DMS79 (cell line): Measurements from ENCODE around the gene CEP68.
A peak's percentile ranks its signal among the peaks of the same experiment; 100 is the strongest.
"Not testable (repeated sequence)": the region's sequence is repeated elsewhere in the genome, so short reads cannot be mapped to it uniquely, and the experiment has no call there.

Experiments used
- DNase-seq: peaks from one replicate; lab custom pipeline; 2025; lab: John Stamatoyannopoulos, UW

Gene CEP68

GRCh38 chr2:65056215-65057053, at the start of gene CEP68:
CEP68 (plus strand) TSS chr2:65056416; CDS start chr2:65069445, 13,029 bp downstream.
- peak; percentile 95 for DNase-seq

DNA sequence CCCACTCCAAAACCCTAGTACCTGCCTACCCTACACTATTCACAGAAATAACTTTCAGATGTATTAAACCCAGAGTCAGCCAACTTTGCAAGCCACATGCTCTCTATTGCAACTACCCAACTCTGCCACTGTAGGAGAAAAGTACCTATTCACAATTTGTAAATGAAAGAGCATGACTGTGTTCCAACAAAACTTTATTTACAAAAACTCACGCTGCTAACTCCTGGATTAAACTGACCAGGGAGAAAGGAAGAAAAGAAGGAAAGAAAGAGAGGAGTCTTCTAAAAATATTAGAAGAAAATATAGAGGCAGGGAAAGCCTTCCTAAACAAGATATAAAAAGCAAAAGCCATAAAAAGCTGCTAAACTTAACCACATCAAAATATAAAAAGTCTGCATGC, 42.4 kb upstream of the CEP68 start:
- DNase-seq = no peak

GRCh38 chr2:65015731-65016130, 40.5 kb upstream of the CEP68 start:
- no peak for DNase-seq

DNA sequence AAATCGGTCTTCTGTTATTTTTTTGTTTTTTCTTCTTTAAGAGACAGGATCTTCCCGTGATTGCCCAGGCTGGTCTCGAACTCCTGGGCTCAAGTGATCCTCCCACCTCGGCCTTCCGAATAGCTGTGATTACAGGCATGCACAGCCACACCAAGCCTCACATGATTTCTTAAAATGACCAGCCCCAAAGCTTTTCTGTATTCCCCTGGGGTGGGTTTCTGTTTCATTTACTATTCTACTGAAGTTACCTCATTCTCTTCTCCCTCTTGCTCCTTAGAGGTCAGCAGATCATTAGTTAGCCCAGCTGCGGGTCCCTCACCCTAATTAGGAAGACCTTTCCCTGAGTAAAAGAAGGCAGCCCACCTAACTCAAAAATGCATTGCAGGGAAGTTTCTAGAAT, 39.4 kb upstream of the CEP68 start:
- no peak for DNase-seq

DNA sequence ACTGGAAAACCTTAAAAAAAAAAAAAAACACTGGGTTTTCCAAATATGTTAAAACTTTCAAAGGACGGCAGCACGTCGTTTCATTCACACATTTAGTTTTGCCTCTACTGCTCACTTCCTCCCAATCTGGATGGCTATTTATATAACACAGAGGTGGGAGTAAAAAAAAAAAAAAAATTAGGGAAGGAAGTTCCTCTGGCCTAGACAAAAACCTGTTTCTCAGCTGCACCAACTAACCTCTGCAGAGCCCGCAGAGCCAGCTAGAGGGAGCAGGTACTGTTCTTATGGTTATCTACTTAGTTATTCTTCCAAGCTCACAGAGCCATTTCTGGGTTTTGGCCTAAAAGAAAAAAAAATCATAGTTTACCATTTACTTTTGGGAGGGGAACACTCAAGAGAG, 38.9 kb upstream of the CEP68 start:
- no peak for DNase-seq

DNA sequence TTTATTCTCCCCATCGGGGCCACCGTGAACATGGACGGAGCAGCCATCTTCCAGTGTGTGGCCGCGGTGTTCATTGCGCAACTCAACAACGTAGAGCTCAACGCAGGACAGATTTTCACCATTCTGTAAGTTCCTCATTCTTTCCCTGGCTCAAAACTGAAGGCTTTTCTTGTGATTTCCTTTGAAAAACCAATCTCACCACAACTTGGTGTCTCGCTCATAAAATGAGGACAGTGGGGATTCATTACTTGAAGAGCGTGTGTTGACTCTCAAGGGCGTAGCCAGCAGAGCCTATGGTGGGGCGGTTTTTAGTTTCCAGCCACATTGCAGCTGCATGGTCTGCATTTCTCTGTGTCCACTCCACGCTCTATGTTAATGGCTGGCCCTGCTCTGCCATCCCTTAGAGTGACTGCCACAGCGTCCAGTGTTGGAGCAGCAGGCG, 38.1 kb upstream of the CEP68 start:
- DNase-seq = no peak

GRCh38 chr2:65019010-65019409, 37.2 kb upstream of the CEP68 start:
- DNase-seq = no peak

- DNase-seq = no peak
Observed at GRCh38 chr2:65019675-65020195, 36.5 kb upstream of the CEP68 start.

DNA sequence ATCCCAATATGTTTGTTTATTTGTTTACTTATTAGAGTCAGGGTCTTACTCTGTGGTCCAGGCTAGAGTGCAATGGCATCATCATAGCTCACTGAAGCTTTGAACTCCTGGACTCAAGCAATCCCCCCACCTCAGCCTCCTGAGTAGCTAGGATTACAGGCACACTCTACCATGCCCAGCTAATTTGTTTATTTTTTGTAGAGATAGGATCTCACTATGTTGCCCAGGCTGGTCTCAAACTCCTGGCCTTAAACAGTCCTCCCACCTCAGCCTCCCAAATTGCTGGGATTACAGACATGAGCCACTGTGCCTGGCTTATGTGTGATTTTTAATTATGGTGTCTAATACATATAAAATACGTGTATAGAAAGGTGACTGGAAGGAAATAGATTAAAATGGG, 36.0 kb upstream of the CEP68 start:
- not testable (repeated sequence) for DNase-seq

DNA sequence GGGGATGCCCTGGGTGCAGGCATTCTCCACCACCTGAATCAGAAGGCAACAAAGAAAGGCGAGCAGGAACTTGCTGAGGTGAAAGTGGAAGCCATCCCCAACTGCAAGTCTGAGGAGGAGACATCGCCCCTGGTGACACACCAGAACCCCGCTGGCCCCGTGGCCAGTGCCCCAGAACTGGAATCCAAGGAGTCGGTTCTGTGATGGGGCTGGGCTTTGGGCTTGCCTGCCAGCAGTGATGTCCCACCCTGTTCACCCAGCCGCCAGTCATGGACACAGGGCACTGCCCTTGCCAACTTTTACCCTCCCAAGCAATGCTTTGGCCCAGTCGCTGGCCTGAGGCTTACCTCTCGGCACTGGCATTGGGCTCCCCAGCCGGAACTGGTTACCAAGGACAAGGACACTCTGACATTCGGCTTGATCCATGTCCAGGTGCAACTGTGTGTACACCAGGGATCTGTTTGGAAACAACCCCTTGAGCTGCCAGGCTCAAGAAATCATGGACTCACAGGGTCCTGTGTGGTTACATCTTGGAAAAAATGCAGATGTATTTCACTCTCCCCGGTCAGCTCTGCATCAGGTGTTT, 35.2 kb upstream of the CEP68 start:
- DNase-seq = no peak

- no peak for DNase-seq
Observed at GRCh38 chr2:65021709-65022108, 34.5 kb upstream of the CEP68 start.

DNA sequence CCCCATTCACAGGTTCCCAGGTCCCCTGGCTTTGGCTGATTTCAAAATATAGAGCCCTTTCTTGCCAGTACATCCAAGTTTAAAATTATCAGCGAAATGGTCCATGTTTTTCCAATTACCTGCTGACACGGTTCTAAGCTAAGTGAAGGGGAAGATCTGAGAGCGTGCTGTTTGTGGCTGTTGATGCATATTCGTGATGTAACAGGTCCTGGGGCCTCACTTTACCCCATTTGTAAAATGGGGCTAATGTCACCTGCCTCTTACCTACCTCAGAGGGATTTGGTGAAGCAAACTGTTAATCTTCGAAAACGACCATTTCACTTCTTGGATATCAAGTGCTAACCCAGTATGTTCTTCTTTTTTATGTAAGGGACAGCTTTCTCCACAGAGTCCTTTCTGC, 34.0 kb upstream of the CEP68 start:
- DNase-seq = no peak

- DNase-seq = no peak
Observed at GRCh38 chr2:65023742-65024141, 32.5 kb upstream of the CEP68 start.

DNA sequence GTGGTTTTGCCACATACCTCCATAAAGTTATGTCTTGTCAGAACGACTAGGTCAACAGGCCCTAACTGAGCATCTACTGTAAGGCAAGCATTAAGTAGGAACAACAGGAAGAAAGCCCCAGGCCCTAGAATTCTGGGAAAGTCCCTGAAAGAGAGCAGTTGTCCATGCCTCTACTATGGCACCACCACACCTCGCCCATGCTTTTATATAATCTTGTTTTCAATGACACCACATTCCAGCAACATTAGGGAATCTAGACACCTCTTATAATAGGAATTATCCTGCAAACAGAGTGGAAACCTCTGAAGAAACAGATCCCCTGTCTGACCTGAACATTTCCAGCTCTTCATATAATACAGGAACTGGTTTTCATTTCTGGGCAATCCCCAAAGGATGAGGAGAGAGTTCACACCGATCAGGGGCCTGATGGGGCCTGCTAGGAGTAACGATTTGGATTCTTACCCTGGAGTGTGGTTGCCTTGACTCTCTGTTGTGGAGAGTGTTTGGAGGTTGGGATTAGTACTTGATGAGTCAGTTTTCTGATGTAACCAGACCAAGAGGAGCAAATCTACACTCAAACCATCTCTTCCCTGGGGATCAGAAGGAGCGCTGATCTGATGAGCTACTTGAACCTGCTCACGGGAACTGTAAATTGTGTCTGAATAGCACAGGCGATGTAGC, 31.9 kb upstream of the CEP68 start:
- no peak for DNase-seq

GRCh38 chr2:65025453-65026123, 30.6 kb upstream of the CEP68 start:
- no peak for DNase-seq

DNA sequence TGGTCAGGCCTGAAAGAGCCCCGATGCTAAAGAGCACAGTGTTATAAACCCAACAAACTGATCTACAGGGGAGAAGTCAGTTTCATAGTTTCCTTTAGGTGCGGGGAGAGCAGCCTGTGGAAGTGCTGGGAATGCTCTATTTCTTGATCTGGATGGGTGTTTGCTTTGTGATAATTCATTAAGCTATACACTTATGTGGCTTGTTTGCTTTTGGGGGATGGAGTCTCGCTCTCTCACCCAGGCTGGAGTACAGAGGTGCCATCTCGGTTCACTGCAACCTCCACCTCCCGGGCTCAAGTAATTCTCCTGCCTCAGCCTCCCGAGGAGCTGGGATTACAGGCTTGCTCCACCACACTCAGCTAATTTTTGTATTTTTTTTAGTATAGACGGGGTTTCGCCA, 30.1 kb upstream of the CEP68 start:
- no peak for DNase-seq

DNA sequence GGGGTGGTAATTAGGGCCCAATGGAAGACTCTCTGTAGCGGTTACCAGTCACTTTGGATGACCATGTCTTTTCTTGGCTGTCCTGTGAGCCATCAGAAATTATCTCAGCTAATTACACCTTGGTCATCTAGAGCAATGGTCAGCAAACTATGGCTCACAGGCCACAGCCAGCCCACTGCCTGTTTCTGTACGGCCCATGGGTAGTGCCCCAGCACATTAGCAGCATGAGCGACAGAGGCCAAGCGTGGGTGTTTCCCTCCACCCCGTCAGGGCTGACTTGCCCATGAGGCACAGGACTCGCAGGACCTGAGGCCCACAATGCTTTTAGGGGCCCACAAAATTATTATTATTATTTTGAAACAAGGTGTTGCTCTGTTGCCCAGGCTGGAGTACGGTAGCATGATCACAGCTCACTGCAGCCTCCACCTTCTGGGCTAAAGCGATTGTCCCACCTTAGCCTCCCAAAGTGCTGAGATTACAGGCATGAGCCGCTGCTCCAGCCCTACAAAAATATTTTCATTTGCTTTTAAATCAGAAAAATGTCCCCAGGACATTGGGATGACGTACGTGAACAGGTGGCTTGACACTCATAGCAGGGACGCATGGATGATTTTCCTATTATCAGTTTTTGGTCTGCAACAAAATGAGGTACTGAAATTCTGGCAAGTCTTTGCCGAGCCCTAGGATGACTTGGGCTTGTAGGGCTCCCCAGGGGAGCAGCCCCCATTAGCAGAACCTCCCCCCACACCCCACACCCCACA, 29.3 kb upstream of the CEP68 start:
- no peak for DNase-seq

DNA sequence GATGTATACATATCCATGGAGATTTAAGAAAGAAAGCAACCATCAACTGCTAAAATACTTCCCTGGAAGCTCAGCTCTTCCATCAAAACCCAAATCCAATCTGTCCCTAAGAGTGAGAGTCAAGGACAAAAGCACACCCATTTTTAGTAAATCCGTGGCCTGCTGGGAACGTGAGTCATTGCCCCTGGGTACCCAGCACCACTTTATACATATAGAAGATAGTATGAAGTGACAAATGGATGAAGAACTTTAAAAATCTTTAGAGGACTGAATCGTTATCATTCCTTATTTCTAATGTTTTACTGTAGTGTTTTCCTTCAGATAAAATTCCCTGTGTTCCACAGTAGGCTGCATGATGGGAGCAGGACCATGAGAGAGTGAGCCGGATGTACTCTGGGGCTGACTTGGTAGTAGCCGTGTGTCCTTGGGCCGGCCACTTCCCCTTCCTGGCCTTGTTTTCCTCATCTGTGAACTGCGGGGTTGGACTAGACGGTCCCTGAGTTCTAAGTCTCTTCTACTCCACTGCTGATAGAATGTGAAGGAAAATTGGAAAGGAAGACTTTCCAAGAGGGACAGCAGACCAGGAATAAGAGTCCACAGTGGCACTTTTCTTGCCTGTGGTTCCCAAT, 28.5 kb upstream of the CEP68 start:
- DNase-seq = no peak

GRCh38 chr2:65030476-65031332, 25.5 kb upstream of the CEP68 start:
- DNase-seq = no peak
